HG03565 (cell line): ENCODE data around the gene TNFRSF25.
"Not testable (repeated sequence)": the region's sequence is repeated elsewhere in the genome, so short reads cannot be mapped to it uniquely, and the experiment has no call there.

Source experiments
- ATAC-seq: cut with Tn5 transposase; IDR thresholded peaks from one replicate; pipeline ENCODE4 v1.9.1; 2021; ENCODE audit warnings: mild to moderate bottlenecking, moderate library complexity; ENCODE audit not compliant: unreplicated experiment

Gene TNFRSF25

GRCh38 chr1:6454856-6455751 lies 10.9 kb downstream of the TNFRSF25 start:
- ATAC-seq, result no peak

DNA sequence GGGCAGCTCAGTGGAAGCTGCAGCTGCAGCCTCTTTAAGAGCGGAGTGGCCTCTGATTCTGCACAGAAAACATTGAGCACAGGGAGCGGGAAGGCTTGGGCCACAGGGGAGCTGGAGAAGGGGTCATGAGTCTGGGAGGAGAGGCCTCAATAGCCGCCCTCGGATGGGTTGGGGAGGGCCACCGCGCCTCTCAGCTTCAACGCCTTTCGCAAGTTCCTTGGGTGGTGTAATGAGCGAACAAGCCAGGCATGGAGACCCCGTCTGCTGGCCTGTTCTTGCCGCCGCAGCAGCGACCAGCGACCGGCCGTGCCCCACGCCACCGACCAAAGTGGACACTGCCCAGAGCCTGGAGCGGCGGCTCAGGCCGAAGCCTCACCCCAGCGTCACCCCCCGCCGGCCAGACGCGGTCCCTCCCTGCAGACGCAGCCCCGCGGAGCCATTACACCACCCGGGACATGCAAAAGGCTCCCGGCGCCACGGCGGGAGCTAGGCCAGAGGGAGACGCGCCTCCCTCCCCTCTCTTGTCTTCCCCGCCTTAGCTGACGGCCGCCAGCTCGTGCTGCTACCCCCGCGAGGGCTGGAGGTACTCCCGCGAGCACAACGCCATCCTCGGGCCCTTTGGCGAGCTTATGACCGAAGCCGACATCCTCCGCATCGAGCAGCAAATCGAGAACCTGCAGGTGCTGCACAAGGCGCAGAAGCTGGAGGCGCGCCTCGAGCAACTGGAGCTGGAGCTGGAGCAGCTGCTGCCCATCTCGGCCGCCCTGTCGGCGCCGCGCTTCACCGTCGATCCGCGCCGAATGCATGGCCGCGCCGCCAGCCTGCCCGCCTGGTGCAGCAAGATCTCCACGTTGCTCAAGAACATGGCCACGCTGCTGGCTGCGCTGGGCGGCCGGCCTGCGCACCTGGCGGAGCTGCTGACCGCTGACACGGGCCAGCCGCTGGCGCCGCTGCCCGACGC lies 11.8 kb downstream of the TNFRSF25 start:
- not testable (repeated sequence) for ATAC-seq

GRCh38 chr1:6450943-6451373 lies 15.0 kb downstream of the TNFRSF25 start:
- no peak for ATAC-seq

GRCh38 chr1:6450486-6450885 lies 15.5 kb downstream of the TNFRSF25 start:
- not testable (repeated sequence) for ATAC-seq

- no peak for ATAC-seq
Measured at GRCh38 chr1:6450005-6450450, 15.9 kb downstream of the TNFRSF25 start.

DNA sequence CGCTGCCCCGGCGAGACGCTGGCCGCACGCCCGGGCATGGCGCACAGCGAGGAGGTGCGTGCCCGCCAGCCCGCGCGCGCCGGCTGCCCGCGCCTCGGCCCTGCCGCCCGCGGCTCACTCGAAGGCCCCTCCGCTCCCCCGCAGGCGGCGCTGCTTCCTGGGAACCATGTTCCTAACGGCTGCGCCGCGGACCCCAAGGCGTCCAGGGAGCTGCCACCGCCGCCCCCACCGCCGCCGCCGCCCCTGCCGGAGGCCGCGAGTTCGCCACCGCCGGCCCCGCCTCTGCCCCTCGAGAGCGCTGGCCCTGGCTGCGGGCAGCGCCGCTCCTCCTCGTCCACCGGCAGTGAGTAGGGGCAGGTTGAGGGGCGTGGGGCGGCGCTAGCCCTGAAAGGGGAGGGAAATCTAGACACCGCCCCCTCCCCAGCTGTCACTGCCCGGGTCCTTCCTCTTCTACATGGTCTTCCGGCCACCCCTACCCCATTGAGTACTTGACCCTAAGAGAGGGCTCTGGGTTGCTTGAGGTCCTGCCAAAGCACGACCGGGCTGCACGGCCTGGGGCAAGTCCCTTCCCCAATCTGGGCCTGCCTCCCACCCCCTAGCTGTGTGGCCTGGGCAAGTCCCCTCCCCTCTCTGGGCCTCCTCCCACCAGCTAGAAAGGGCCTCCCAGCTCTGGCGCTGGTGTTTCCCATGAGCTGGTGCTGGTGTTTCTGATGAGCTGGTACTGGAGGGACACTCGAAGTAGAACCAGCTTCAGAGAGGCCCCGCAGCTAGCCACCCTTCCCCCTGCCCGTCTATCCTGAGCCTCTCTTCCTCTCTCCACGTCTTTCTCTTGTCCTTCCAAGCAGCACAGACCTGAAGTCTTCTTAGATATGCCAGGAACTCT lies 17.0 kb downstream of the TNFRSF25 start:
- ATAC-seq, result no peak

DNA sequence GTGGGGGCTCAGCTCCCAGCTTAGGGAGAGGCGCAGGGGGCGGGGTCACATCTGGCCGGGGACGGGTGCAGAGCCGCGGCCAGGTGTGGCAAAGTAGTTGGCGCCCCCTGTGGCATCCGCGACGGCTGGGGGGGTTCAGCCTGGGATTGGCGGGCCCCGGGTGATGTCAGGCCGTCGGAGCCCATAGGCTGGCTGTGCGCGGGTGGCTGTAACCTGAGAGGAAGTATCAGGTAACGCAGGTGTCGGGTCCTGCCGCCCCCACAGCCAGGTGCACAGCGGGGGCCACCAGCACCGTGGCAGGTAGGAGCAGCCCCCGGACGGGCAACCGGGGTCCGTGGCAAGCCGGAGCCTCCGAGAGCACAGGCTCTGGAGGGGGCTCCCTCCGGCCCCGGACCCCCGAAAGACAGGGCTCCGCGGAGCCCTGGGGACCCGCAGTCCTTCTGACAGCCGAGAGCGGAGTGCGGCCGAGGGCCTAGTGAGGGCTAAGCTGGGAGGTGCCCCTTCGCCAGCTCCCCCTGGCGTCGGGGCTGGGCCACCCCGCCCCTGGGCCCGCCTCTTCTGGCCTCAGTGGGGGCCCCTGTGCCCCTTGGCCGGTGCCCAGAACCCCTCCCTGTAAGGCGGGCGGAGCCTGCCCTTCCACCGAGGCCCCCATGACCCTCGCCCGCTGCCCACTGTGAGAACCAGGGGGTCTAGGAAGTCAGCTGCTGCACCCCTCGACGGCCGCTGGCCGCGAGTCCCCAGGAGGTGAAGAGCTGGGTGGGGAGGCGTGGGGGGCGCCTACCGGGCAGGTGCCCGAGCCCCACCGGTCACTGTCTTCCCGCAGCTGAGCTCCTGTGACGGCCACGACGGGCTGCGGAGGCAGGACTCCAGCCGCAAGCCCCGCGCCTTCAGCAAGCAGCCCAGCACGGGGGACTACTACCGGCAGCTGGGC lies 17.9 kb downstream of the TNFRSF25 start:
- no peak for ATAC-seq

DNA sequence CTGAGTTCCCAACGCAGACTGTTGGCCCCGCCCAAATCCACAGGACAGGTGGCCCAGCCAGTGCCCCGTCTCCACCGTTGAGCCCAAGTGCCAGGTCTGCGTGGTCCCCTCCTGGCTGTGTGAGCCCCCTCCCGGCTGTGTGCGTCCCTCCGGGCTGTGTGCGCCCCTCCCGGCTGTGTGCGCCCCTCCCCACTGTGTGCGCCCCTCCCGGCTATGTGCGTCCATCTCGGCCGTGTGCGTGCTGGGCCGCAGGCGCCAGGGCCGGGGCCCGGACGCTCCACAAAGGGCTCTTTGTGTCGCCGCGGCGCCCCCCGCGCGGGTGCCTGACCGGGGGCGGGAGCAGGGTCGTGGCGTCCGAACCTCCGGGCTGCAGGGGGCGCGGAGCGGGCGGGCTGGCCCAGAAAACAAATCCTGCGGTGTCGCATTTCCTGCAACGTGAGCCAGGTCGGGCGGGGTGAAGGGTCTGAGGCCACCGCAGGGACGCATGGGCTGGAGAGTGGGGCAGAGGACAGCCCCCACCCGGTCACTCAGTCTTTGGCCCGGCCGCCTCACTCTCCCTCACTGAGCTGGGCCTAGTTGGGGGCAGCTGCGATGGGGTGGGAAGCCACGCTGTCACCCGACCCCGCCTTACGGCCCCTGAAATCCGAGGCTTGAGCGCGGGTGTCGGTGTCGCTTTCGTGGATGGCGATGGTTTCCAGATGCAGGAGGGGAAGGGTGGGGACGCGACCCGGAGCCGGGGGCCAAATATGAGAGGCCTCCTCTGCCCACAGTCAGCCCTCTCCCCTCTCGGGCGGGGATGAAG lies 18.8 kb downstream of the TNFRSF25 start:
- no peak for ATAC-seq

DNA sequence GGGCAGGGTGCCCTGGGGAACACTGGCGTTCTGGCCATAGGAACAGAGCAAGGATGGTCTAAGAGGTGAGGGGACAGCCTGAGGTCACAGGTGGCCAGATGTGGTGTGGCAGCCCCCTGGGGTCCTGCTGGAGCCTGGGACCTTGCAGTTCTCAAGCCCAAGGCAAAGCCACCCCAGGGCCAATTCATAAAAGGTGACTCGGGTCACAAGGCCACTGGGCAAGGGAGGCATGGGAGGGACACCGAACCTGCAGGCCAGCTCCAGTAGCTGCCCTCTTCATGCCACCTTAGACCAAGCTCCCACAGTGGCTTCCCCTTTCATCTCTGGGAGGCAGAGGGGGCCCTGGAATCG lies 19.3 kb downstream of the TNFRSF25 start:
- ATAC-seq, result no peak

DNA sequence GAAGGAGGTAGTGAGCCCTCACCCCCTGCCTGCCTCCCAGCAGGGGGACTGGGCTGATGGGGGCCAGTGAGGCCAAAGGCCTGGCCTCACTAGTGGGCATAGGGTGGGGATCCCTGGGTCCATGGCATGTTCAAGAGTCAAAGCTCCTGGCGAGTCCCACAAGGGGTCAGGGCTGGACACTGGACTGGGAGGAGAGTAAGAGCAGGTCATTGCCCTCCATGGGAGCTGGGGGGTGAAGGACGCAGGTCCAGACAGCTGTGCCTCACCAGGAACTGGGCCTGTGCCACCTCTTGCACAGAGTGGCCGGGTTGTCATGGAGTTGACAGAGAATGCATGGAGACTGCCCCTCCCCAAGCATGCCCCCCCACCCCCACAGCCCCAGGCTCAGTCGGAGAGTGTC lies 20.0 kb downstream of the TNFRSF25 start:
- ATAC-seq, result not testable (repeated sequence)

DNA sequence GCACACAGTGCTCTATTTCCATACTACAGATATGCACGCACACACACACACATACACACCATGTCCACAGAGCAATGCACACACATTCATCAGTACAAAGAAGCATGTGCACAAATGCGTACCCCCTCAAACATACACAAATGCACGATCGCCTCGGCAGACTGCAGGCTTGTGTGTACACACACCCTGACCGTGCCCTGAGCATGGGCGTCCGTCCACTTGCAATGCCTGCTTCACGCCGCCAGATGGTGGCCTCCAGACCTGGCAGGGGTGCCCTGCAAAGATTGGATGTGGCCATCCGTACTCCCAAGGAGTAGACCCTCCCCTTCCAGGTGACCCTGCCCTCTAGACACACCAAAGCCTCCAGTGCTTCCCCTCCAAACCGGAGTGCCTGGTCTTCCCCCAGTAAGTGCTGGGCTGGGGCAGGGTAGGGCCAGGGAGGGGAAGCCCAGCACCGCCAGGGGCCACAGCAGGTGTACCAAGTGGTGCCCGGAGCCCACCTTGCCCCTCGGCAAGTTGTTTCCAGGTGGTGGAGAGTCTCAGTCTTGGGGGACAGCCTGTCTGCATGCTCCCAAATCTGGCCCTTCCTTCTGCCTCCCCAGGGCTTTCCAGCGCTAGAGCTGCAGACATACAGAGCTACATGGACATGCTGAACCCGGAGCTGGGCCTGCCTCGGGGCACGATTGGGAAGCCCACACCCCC lies 20.8 kb downstream of the TNFRSF25 start:
- no peak for ATAC-seq

DNA sequence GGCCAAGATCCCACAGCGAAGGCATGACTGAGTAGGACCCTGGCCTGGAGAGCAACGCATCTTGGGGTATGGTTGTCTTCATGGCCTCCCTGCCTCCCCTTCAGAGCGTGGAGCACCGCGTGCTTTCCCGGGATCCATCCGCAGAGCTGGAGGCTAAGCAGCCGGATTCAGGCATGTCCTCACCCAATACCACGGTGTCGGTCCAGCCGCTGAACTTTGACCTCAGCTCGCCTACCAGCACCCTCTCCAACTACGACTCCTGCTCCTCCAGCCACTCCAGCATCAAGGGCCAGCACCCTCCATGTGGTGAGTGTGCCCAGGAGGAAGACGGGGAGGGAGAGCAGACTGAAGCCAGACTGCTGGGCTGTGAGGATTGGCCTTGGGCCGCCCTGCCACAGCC lies 21.6 kb downstream of the TNFRSF25 start:
- ATAC-seq, result no peak

GRCh38 chr1:6443339-6444115 lies 22.4 kb downstream of the TNFRSF25 start:
- ATAC-seq, result no peak

- ATAC-seq, result no peak
Measured at GRCh38 chr1:6441586-6441985, 24.4 kb downstream of the TNFRSF25 start.

DNA sequence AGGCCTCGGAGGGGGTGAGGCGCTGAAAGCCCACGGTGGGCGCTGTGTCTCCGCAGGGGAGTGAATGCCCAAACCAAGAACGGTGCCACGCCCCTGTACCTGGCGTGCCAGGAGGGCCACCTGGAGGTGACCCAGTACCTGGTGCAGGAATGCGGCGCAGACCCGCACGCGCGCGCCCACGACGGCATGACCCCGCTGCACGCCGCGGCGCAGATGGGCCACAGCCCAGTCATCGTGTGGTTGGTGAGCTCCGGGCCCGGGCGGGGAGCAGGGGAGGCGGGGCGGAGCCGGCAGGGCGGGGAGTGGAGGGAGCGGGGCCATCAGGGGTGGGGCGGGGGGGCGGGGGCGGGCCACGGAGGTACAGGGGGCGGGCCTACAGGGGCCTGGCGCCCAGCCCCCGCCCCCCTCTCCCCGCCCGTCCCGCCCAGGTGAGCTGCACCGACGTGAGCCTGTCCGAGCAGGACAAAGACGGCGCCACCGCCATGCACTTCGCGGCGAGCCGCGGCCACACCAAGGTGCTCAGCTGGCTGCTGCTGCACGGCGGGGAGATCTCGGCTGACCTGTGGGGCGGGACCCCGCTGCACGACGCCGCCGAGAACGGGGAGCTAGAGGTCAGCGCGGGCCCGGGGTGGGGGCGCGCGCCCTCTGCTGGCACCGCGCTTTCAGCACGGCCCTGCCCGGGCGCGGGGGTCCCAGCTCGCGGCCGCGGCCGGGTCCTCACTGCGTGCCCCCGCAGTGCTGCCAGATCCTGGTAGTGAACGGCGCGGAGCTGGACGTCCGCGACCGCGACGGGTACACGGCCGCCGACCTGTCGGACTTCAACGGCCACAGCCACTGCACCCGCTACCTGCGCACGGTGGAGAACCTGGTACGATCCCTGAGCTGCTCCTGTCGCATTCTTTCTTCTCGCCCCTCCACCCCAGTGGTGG lies 25.5 kb downstream of the TNFRSF25 start:
- ATAC-seq, result no peak

GRCh38 chr1:6438047-6438525 lies 27.9 kb downstream of the TNFRSF25 start:
- ATAC-seq, result no peak
